Measurements from ENCODE around the gene RMDN2.
"Not testable (repeated sequence)": the region's sequence is repeated elsewhere in the genome, so short reads cannot be mapped to it uniquely, and the experiment has no call there.

The RMDN2 gene

DNA sequence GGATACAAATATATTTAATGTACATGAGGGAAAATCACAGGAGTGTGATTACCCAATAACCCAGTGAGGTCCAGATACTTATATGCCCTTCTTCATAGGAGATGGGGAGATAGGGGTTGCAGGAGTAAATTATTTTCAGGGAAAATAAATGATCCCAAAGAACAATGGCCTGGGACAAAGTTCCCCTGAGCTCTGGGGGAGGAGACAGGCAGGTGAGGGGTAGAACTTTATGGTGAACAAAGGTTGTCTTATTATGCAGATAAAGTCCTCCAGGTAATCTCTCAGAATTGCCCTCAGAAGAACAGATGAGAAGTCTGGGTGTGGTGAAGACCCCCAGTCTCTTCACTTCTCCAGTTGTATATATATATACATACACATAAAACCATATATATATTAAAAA, 22.1 kb upstream of the RMDN2 start:
- DNase-seq = no peak

DNA sequence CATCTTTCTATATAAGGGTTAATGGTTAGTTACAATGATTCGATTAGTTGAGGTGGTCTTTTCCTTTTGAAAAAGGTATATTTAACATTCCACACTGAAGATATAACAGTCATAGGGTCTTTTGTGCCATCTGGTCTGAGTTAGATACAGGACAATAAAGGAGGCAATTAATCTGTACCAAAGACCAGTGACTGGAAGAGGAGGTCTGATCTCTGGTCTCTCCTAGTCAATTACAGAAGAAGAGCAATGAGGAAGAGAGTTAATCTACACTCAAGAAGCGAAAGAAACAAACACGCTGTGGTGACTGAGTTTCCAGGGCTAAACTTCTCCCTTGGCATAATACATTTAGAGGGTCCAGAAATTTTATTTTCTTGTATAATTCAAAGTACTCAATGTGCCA, 20.7 kb upstream of the RMDN2 start:
- no peak for DNase-seq

- no peak for DNase-seq
These were observed 20.1 kb upstream of the RMDN2 start for GRCh38 chr2:37904993-37905392.

DNA sequence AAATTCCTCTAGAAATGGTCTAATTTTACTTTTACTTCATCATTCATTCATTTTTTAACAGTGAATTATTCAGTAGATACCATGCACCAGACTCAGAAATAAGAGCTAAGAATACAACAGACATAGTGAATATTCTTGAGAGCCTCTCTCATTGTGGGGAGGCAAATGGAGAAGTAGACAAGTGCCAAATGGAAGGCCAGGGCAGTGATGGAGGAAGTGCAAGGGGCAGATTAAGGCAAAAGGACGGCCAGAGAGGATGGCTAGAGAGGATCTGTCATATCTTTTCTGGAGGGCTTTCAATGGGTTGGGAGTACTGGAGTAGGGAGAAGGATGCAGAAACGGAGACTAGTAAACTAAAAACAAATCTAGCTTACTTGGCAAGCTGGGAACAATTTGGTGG, 19.0 kb upstream of the RMDN2 start:
- no peak for DNase-seq

DNA sequence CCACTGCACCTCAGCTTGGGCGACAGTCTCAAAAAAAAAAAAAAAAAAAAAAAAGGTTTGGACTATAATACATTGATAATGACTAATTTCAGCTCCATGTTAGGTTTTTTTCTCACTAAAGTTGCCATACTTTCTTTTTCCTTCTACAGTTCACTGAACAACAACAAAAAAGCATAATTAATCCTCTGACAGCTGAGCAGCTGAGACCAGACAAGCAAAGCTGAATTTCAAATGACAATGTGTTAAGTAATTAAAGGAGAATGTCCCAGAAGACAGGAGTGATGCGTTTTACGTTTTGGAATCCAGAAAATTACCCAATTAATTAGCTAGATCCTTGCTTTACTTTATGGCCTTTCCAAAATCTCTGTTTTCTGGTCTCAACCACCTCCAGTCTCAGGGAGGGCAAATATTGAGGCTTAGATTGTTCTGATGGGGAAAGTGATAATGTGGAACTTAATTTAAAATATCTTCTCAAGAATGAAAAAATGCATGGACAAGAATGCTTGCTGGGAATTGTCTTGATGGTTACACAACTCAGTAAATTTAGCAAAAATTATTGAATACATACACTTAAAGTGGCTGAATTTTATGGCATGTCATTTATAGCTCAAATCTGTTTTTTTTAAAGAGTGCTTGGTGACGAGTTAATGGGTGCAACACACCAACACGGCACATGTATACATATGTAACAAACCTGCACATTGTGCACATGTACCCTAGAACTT, 17.4 kb upstream of the RMDN2 start:
- DNase-seq = no peak

GRCh38 chr2:37911296-37911873, 13.7 kb upstream of the RMDN2 start:
- no peak for DNase-seq

DNA sequence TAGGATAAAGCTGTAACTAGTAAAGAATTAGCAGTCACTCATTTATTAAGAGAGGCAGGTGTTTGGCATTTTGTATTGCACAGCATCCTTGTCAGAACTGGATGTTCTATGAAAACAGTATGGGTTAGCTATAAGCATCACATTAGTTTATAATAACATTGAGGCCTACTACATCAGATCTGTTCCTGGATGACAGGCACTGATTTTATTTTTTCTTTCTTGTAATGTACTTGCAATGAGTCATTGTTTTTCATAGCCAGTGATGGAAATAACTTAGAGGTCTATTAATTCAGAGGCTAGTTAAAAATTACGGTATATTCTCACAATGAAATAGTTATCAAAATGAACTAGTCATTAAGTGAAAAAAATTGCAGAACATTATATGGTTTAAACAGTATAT, 13.0 kb upstream of the RMDN2 start:
- no peak for DNase-seq

GRCh38 chr2:37912616-37913015, 12.5 kb upstream of the RMDN2 start:
- DNase-seq = no peak

DNA sequence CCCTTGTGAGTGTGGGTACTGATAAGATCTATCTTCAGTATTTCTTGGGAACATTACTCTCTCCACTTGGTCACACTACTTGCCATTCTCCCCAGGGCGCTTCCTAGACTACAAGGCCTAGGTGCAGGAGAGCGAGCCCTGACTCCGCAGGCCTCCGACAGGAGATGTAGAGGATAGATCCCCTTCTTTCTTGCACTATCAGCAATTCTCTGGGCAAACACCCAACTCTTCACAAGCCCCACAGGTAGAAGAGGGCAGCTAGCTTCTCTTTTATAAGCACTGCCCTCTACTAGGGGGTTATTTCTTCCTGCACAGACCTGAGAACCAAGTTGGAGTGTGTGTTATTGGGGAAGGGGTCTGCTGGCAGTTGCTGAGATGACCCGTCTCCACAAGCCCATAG, 10.7 kb upstream of the RMDN2 start:
- DNase-seq = no peak

DNA sequence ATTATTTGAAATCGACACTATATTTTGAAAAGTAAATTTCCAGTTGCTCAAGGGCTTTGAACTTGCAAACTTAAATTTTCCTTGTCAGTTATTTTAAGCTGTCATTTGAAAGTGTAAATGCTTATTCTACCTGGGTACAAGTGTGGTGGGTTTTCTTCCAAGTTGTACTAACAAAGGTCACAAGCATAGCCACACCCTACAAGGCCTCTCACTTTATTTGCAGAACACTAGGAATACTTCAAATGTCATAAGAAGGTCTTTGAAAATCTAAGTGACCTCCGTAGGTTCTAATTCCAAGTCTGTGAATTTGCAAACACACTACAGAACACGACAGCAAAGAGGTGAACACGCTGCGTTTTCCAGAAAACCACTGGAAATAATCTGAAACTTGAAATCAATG, 9.3 kb upstream of the RMDN2 start:
- DNase-seq = no peak

DNA sequence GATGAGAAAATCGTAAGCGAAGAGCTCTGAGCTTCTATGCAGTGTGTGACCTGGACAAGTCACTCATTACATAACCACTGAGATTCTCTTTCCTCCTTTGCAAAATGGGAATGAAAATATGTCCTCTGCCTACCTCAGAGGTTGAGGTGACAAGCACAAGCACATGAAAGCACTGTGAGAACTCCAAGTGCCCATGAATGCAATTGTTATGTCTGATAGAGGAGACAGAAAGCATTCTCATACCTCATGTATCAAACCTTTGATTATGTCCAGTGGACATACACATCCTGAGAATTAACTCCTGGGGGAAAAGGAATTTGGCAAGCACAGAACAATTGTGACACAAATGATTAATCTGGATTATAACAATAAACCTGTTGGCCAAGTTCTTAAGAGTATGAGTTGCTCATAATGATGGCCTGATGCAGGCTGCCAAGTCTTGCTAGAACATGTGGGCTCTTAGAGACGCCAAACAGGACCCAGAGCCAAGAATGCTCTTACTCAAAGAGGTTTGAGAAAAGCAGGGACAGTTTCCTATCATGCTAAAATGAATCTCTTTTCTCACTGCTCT, 8.5 kb upstream of the RMDN2 start:
- no peak for DNase-seq

GRCh38 chr2:37917281-37918228, 7.5 kb upstream of the RMDN2 start:
- DNase-seq = no peak

DNA sequence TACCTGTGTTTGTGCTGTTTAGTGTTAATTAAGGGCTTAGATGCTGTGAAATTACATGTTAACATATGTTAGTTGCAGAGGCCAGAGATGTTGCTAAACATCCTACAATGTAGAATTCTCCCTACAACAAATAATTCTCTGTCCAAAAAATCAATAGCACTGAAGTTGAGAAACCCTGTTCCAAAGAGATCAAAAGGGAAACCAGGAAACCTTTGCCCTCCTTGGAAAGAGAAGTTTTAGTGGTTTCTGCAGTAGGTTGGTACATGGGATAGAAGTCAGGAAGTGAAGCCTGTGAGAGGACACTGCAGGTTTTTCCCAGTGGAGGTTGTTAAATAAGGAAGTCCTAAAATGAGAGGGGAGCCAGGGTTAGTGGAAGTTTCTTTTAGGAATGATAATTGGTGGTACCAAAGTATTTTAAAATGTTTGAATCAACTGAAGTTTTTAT, 6.3 kb upstream of the RMDN2 start:
- DNase-seq = no peak

DNA sequence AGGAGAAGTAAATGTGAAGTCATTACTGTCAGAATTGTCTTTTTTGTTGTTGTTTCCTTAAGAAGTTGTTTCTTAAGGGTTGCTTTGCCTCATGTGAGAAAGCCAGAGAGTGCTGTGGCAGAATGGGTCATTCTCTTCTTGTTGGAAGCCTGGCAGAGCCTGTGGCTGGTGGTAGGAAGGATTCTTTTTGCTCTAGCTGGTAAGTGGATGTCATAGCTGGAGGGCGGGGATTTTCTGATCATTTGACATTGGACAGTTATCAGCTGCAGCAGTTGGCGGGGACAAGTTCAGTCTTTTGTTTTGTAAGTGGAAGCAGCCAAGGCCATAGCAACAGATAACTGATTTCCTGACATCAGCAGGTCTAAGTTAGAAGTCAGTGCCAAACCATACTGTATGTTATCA, 5.5 kb upstream of the RMDN2 start:
- no peak for DNase-seq

- no peak for DNase-seq
These were observed 4.5 kb upstream of the RMDN2 start for GRCh38 chr2:37920570-37920969.

- DNase-seq = no peak
These were observed 3.3 kb upstream of the RMDN2 start for GRCh38 chr2:37921781-37922180.

DNA sequence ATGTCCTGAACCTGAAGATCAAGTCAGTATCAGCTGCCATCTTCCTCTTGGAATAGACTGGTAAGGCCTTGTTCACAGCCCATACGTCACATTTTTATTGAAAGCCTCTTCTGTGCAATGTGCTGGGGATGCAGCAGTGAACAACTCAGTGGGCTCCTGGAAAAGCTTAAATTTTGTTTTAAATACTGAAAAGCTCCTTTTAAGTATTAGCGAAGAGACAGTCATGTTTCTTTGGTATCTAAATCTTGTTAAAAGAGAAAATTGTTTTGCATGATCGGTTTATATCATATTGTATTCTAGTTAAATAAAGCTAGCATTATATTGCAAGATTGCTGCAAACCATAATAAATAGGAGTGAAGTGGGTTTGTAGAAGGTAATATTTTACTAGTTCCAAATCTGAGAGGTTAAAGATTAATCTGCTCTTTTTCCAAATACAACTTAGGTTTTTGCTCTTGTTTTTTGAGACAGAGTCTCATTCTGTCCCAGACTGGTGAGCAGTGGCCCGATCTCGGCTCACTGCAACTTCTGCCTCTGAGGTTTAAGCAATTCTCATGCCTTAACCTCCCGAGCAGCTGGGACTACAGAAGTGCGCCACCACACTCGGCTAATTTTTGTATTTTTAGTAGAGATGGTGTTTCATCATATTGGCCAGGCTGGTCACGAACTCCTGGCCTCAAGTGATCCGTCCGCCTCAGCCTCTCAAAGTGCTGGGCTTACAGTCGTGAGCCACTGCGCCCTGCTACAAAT, 1.6 kb upstream of the RMDN2 start:
- no peak for DNase-seq

- no peak for DNase-seq
These were observed 1.5 kb downstream of the RMDN2 start for GRCh38 chr2:37926635-37927034.

GRCh38 chr2:37928377-37928776, 3.3 kb downstream of the RMDN2 start:
- no peak for DNase-seq

DNA sequence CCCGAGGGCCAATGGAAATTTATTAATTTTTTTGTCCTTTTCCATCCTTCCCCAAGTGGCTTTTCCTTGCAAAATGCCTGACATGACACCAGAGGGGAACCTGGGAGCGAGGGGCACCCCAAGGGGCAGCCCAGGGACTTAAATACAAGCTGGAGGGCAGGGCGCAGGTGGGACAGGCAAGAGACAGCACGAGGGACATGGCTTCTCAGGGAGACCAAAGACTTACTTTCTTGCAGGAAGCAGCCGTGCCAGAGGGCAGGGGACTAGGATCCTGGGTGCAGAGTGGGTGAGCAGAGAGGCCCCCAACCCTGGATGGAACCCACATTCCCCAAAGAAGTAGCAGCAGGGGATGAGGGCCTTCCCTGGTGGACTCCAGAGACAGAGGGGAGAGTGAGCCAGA, 5.3 kb downstream of the RMDN2 start:
- not testable (repeated sequence) for DNase-seq

- not testable (repeated sequence) for DNase-seq
These were observed 7.8 kb downstream of the RMDN2 start for GRCh38 chr2:37932873-37933272.

GRCh38 chr2:37934591-37935513, 9.8 kb downstream of the RMDN2 start:
- no peak for DNase-seq
